CD4-positive, alpha-beta memory T cell (primary cell): ENCODE measurements around the gene MTAP. TPM values are rescaled to one million over a fixed set of nuclear protein-coding genes. Genes with fewer than 3 reads are reported as not detected.

Source experiments
- CTCF ChIA-PET: fragments of 350-600 bp; sonication (Branson Sonifier 250); formaldehyde crosslinking; loops from one replicate; lab custom pipeline; 2021; ENCODE audit warnings: inconsistent platforms; ENCODE audit not compliant: partially characterized antibody; lab: Charles Lee
- POLR2A ChIA-PET: fragments of 350-600 bp; sonication (Branson Sonifier 250); formaldehyde crosslinking; loops from one replicate; lab custom pipeline; 2021; ENCODE audit not compliant: partially characterized antibody; lab: Charles Lee
- DNase-seq, 5 donors: peaks; one replicate each; pipeline versions ENCODE4 v3.0.0 to v3.0.0-alpha.2; 2020 to 2022; ENCODE audit warnings: mixed read lengths in 1 of 5
- H3K27ac ChIP-seq: one replicate; pipeline ENCODE4 v1.7.0; 2013; ENCODE audit warnings: low read depth, low read length
- H3K27me3 ChIP-seq: 2 replicates; pipeline ENCODE4 v1.7.0; 2013; ENCODE audit warnings: mild to moderate bottlenecking, low read length, moderate library complexity; ENCODE audit not compliant: insufficient read depth
- H3K36me3 ChIP-seq: 2 replicates; pipeline ENCODE4 v1.7.0; 2013; ENCODE audit warnings: mild to moderate bottlenecking, low read length, moderate library complexity; ENCODE audit not compliant: insufficient read depth
- H3K4me1 ChIP-seq: 2 replicates; pipeline ENCODE4 v1.7.0; 2013; ENCODE audit warnings: mild to moderate bottlenecking, low read length, moderate library complexity; ENCODE audit not compliant: insufficient read depth
- H3K4me3 ChIP-seq, 2 donors: one replicate each; pipeline ENCODE4 v1.7.0; 2013; ENCODE audit warnings: low read length in 2 of 2, mild to moderate bottlenecking in 1 of 2
- H3K9me3 ChIP-seq, 2 donors: one replicate each; pipeline ENCODE4 v1.7.0; 2013; ENCODE audit warnings: low read length in 2 of 2, control low read depth in 1 of 2; ENCODE audit not compliant: control insufficient read depth in 1 of 2
- H3K27ac Mint-ChIP-seq, 7 donors: one replicate each; pipeline ENCODE4 v1.8.0; 2020 to 2021; ENCODE audit warnings: mixed read lengths in 7 of 7, mild to moderate bottlenecking in 6 of 7, inconsistent platforms in 3 of 7, moderate library complexity in 3 of 7
- H3K27me3 Mint-ChIP-seq, 2 donors: one replicate each; pipeline ENCODE4 v1.8.0; 2020 to 2021; ENCODE audit warnings: mixed read lengths in 2 of 2
- H3K36me3 Mint-ChIP-seq, 2 donors: one replicate each; pipeline ENCODE4 v1.8.0; 2020 to 2021; ENCODE audit warnings: mixed read lengths in 2 of 2, inconsistent platforms in 1 of 2, mild to moderate bottlenecking in 1 of 2
- H3K4me1 Mint-ChIP-seq, 4 donors: one replicate each; pipeline ENCODE4 v1.8.0; 2020 to 2021; ENCODE audit warnings: mixed read lengths in 4 of 4, mild to moderate bottlenecking in 1 of 4
- H3K4me3 Mint-ChIP-seq, 8 donors: one replicate each; pipeline ENCODE4 v1.8.0; 2020 to 2021; ENCODE audit warnings: mixed read lengths in 8 of 8, mild to moderate bottlenecking in 7 of 8, moderate library complexity in 6 of 8, inconsistent platforms in 3 of 8
- H3K9me3 Mint-ChIP-seq, 8 donors: one replicate each; pipeline ENCODE4 v1.8.0; 2020 to 2021; ENCODE audit warnings: mixed read lengths in 8 of 8, mild to moderate bottlenecking in 5 of 8, inconsistent platforms in 3 of 8, moderate library complexity in 1 of 8
- intact Hi-C: fragments of 100-400 bp; cut with micrococcal nuclease; formaldehyde crosslinking; loops from one replicate; pipeline ENCODE4 v1.15.1; 2023
- polyA plus RNA-seq, 2 donors: library from polyadenylated mRNA; unstranded; fragments of 300-500 nt; fragmentation: Illumina TruSeq; gene quantifications; one replicate each; pipeline ENCODE4 v1.2.3, GENCODE V29; 2021
- total RNA-seq, 2 experiments: library from RNA; stranded (reverse); gene quantifications; one replicate each; pipeline ENCODE4 v1.2.3, GENCODE V29; 2021

Gene MTAP
- total and polyA plus RNA-seq, 4 experiments from 2014 or later: 21.1 to 47.9 (median 34.0) TPM

GRCh38 chr9:21984101-21984500 is 181.7 kb downstream of the MTAP start:
- ChIA-PET CTCF (interaction anchor here (3.5 to 7.0 kb wide), 2 partner anchors 24 to 171 kb away, joined by 10 to 35 read pairs; partner anchors contain the start of gene CDKN2B), POLR2A (interaction anchor here (1.7 kb wide), 1 partner anchor 13 kb away, joined by 4 read pairs; no protein-coding TSS in a partner anchor)
- DNase-seq: no peak

GRCh38 chr9:21985964-21986667 is 183.7 kb downstream of the MTAP start:
- H3K36me3 ChIP-seq: no peaks in the 10 kb centered on the region
- no peaks in the 10 kb centered on the region for H3K9me3 ChIP-seq
- no peak overlapping the region for H3K4me3 Mint-ChIP-seq
- H3K27ac ChIP-seq: no peak overlapping the region
- H3K36me3 Mint-ChIP-seq: no peaks in the 10 kb centered on the region
- intact Hi-C loops: no loop called here
- H3K4me3 ChIP-seq: no peak overlapping the region
- no peak for DNase-seq
- H3K27me3 ChIP-seq: peaks cover 4% of the 10 kb centered on the region
- no peak overlapping the region for H3K27ac Mint-ChIP-seq
- H3K4me1 Mint-ChIP-seq: peaks cover 0 to 5% (median 4%) of the 10 kb centered on the region in 4 donors
- ChIA-PET CTCF (interaction anchor here (1.1 to 7.0 kb wide), 5 partner anchors 10 to 278 kb away, joined by 4 to 35 read pairs (median 7); partner anchors contain the start of gene CDKN2B), POLR2A (interaction anchor here (1.0 to 1.5 kb wide), 2 partner anchors 9 to 35 kb away, joined by 3 to 7 read pairs; partner anchors contain the start of gene CDKN2B-AS1)
- peaks cover 29 to 30% of the 10 kb centered on the region in 2 donors for H3K27me3 Mint-ChIP-seq
- peaks cover 0 to 5% (median 0%) of the 10 kb centered on the region in 8 donors for H3K9me3 Mint-ChIP-seq
- H3K4me1 ChIP-seq: no peaks in the 10 kb centered on the region

More at GRCh38 chr9:21984101-21984500, 181.7 kb downstream of the MTAP start:
- peaks cover 38 to 41% of the 10 kb centered on the region in 2 donors for H3K27me3 Mint-ChIP-seq
- intact Hi-C loops: no loop called here
- Histone ChIP-seq H3K4me1 (no peaks in the 10 kb centered on the region), H3K27ac (no peak overlapping the region), H3K36me3 (no peaks in the 10 kb centered on the region), H3K4me3 (no peak overlapping the region), H3K9me3 (no peaks in the 10 kb centered on the region), H3K27me3 (peaks cover 9% of the 10 kb centered on the region)
- H3K36me3 Mint-ChIP-seq: no peaks in the 10 kb centered on the region
- H3K27ac Mint-ChIP-seq: no peak overlapping the region
- H3K4me3 Mint-ChIP-seq: no peak overlapping the region
- H3K9me3 Mint-ChIP-seq: peaks cover 0 to 5% (median 0%) of the 10 kb centered on the region in 8 donors
- peaks cover 0 to 5% (median 4%) of the 10 kb centered on the region in 4 donors for H3K4me1 Mint-ChIP-seq

Other genes starting within 250 kb of the MTAP start
- gene CDKN2A, start 191.8 kb downstream of the MTAP start, total RNA-seq: 1 to 10 TPM; 6.1 to 7.0 TPM
- gene CDKN2A, start 191.8 kb downstream of the MTAP start, polyA plus RNA-seq: 1 to 10 TPM; 5.4 to 6.3 TPM
- gene CDKN2B-AS1, start 192.2 kb downstream of the MTAP start, total RNA-seq: 1 to 10 TPM; 1.9 to 2.2 TPM
- under 1 TPM in 1 of 2 donors, not detected in 1; 0.11 TPM for gene CDKN2B-AS1, start 192.2 kb downstream of the MTAP start, polyA plus RNA-seq
- under 1 TPM; 0.64 TPM for gene CDKN2B, start 206.7 kb downstream of the MTAP start, total RNA-seq
- 1 to 10 TPM in 1 of 2 donors, under 1 TPM in 1; 0.26 to 2.1 TPM for gene CDKN2B, start 206.7 kb downstream of the MTAP start, polyA plus RNA-seq